IMR-90 (cell line): ENCODE data around the gene GJC2. TPM values are rescaled to one million over a fixed set of nuclear protein-coding genes. Genes with fewer than 3 reads are reported as not detected.

Experiments used
- ATAC-seq: fragments of 200-7000 bp; cut with Tn5 transposase; 2 replicates; pipeline ENCODE4 v1.9.1; 2020; ENCODE audit warnings: low read depth, mild to moderate bottlenecking, moderate library complexity
- BruUV-seq: library from RNA; stranded (reverse); fragments of 400-500 nt; replicated peaks from 2 replicates; lab custom pipeline; 2021; lab: Mats Ljungman, UMichigan
- CTCF ChIA-PET: fragments of 300-600 bp; formaldehyde crosslinking; extraction: SDS; loops from one replicate; lab custom pipeline; 2021; ENCODE audit warnings: antibody characterized with exemption; lab: Yijun Ruan, JAX
- POLR2A ChIA-PET: fragments of 300-600 bp; sonication (Branson Sonifier 250); formaldehyde crosslinking; loops from one replicate; lab custom pipeline; 2022; ENCODE audit warnings: antibody characterized with exemption; ENCODE audit not compliant: unreplicated experiment; lab: Charles Lee
- DNase-seq: peaks from one replicate; pipeline ENCODE4 v3.0.0; 2013
- H2AFZ ChIP-seq: replicated peaks from 2 replicates; pipeline ENCODE3; 2013; ENCODE audit warnings: low read length, mild to moderate bottlenecking; ENCODE audit not compliant: poor library complexity
- H2AK5ac ChIP-seq: 2 replicates; pipeline ENCODE4 v1.6.1; 2013; ENCODE audit warnings: low read depth, low read length, inconsistent platforms
- H2AK9ac ChIP-seq: replicated peaks from 2 replicates; pipeline ENCODE3; 2013; ENCODE audit warnings: mild to moderate bottlenecking, low read depth, low read length, moderate library complexity; ENCODE audit not compliant: poor library complexity
- H2BK120ac ChIP-seq: 2 replicates; pipeline ENCODE4 v1.6.1; 2013; ENCODE audit warnings: low read depth, low read length, inconsistent platforms
- H2BK15ac ChIP-seq: 3 replicates; pipeline ENCODE4 v1.6.1; 2013; ENCODE audit warnings: low read depth, low read length, inconsistent platforms
- H2BK20ac ChIP-seq: 2 replicates; pipeline ENCODE4 v1.6.1; 2013; ENCODE audit warnings: low read depth, mild to moderate bottlenecking, inconsistent platforms, low read length, moderate library complexity
- H2BK5ac ChIP-seq: 2 replicates; pipeline ENCODE4 v1.6.1; 2013; ENCODE audit warnings: mild to moderate bottlenecking, low read depth, low read length, inconsistent platforms; ENCODE audit not compliant: poor library complexity, severe bottlenecking
- H3K14ac ChIP-seq: replicated peaks from 2 replicates; pipeline ENCODE4 v1.6.1; 2013; ENCODE audit warnings: low read depth, low read length, inconsistent platforms
- H3K18ac ChIP-seq: 2 replicates; pipeline ENCODE4 v1.6.1; 2013; ENCODE audit warnings: low read depth, low read length, control low read depth
- H3K23ac ChIP-seq: 2 replicates; pipeline ENCODE4 v1.6.1; 2013; ENCODE audit warnings: low read depth, low read length, inconsistent platforms
- H3K27ac ChIP-seq: 2 replicates; pipeline ENCODE4 v1.5.1; 2013; ENCODE audit warnings: mild to moderate bottlenecking, control low read depth, low read length; ENCODE audit not compliant: insufficient read depth
- H3K27me3 ChIP-seq: 2 replicates; pipeline ENCODE4 v1.6.1; 2013; ENCODE audit warnings: low read length; ENCODE audit not compliant: control insufficient read depth, insufficient read depth
- H3K36me3 ChIP-seq: 2 replicates; pipeline ENCODE4 v1.6.1; 2013; ENCODE audit warnings: low read length, mixed read lengths; ENCODE audit not compliant: control insufficient read depth, insufficient read depth
- H3K4ac ChIP-seq: 2 replicates; pipeline ENCODE4 v1.6.1; 2013; ENCODE audit warnings: low read depth, low read length, inconsistent platforms
- H3K4me1 ChIP-seq: 2 replicates; pipeline ENCODE4 v1.6.1; 2013; ENCODE audit warnings: low read length, mixed read lengths; ENCODE audit not compliant: control insufficient read depth, insufficient read depth
- H3K4me2 ChIP-seq: 2 replicates; pipeline ENCODE4 v1.6.1; 2013; ENCODE audit warnings: low read depth, mild to moderate bottlenecking, control low read depth, low read length, moderate library complexity
- H3K4me3 ChIP-seq: 2 replicates; pipeline ENCODE4 v1.5.1; 2013; ENCODE audit warnings: low read depth, mild to moderate bottlenecking, control low read depth, low read length, moderate library complexity; ENCODE audit not compliant: insufficient read depth
- H3K56ac ChIP-seq: 2 replicates; pipeline ENCODE4 v1.6.1; 2013; ENCODE audit warnings: low read length, inconsistent platforms; ENCODE audit not compliant: insufficient read depth; ENCODE audit errors: extremely low read depth
- H3K79me1 ChIP-seq, 2 experiments: 2 replicates each; pipeline ENCODE4 v1.6.1; 2013; ENCODE audit warnings: low read length in 2 of 2, inconsistent platforms in 1 of 2, low read depth in 1 of 2
- H3K9ac ChIP-seq: 2 replicates; pipeline ENCODE4 v1.6.1; 2013; ENCODE audit warnings: low read depth, low read length, control low read depth
- H3K9me1 ChIP-seq: 2 replicates; pipeline ENCODE4 v1.6.1; 2013; ENCODE audit warnings: low read length, inconsistent platforms; ENCODE audit not compliant: insufficient read depth
- H3K9me3 ChIP-seq: 2 replicates; pipeline ENCODE4 v1.6.1; 2013; ENCODE audit warnings: low read length; ENCODE audit not compliant: control insufficient read depth, insufficient read depth
- H4K20me1 ChIP-seq: 2 replicates; pipeline ENCODE4 v1.6.1; 2013; ENCODE audit warnings: low read length, inconsistent platforms; ENCODE audit not compliant: insufficient read depth
- H4K5ac ChIP-seq: 2 replicates; pipeline ENCODE4 v1.6.1; 2013; ENCODE audit warnings: mild to moderate bottlenecking, low read depth, low read length, control low read depth
- H4K8ac ChIP-seq, 2 experiments: 2 replicates each; pipeline ENCODE4 v1.6.1; 2013; ENCODE audit warnings: low read depth in 2 of 2, low read length in 2 of 2, control low read depth in 1 of 2, inconsistent platforms in 1 of 2
- H4K91ac ChIP-seq: 2 replicates; pipeline ENCODE4 v1.6.1; 2013; ENCODE audit warnings: low read depth, low read length, inconsistent platforms; ENCODE audit not compliant: insufficient read depth
- MAFK ChIP-seq: IDR thresholded peaks from 2 replicates; pipeline ENCODE4 v1.6.1; 2012; ENCODE audit warnings: low read depth, low read length, improper control_type of control experiment
- NFE2L2 ChIP-seq: fragments of 150-350 bp; IDR thresholded peaks from 2 replicates; pipeline ENCODE4 v1.6.1; 2016; ENCODE audit warnings: low read depth, mild to moderate bottlenecking, low read length
- POLR2A ChIP-seq: IDR thresholded peaks from 2 replicates; pipeline ENCODE4 v1.6.1; 2012; ENCODE audit warnings: mild to moderate bottlenecking, low read depth, low read length
- RCOR1 ChIP-seq: IDR thresholded peaks from 2 replicates; pipeline ENCODE4 v1.6.1; 2012; ENCODE audit warnings: mild to moderate bottlenecking, low read length, improper control_type of control experiment; ENCODE audit not compliant: insufficient replicate concordance
- RFX5 ChIP-seq: IDR thresholded peaks from 2 replicates; pipeline ENCODE4 v1.8.0; 2012; ENCODE audit warnings: low read depth, mild to moderate bottlenecking, low read length, moderate library complexity
- SMC3 ChIP-seq: fragments of 150-350 bp; IDR thresholded peaks from 2 replicates; pipeline ENCODE4 v1.6.1; 2016; ENCODE audit warnings: low read depth, mild to moderate bottlenecking, antibody characterized with exemption, low read length, moderate library complexity
- WGBS, 2 experiments: methylation state at CpG; one replicate each; pipeline versions ENCODE4 v1.1.5 to v1.1.7; 2013; ENCODE audit warnings: missing lambda C conversion rate in 2 of 2; ENCODE audit not compliant: insufficient read length in 1 of 2; ENCODE audit errors: extremely low coverage in 2 of 2; 5-methylcytosine and 5-hydroxymethylcytosine counted together
- dilution Hi-C: fragments of 300-500 bp; cut with HindIII; formaldehyde crosslinking; loops from one replicate; pipeline ENCODE4 v1.14.3; 2018; ENCODE audit warnings: low sequenced_read_pairs; ENCODE audit not compliant: unreplicated experiment
- in situ Hi-C: fragments of 300-500 bp; cut with MboI; formaldehyde crosslinking; loops from 3 replicates; pipeline ENCODE4 v1.14.3; 2019; ENCODE audit warnings: low sequenced_read_pairs, inconsistent platforms, mixed read lengths
- intact Hi-C: fragments of 100-400 bp; cut with micrococcal nuclease; formaldehyde crosslinking; loops from 2 replicates; pipeline ENCODE4 v1.10.0; 2022
- polyA plus RNA-seq, 3 experiments: library from polyadenylated mRNA; depleted of rRNA; stranded (reverse); fragments of >200 nt; gene quantifications; 2 replicates each; pipeline ENCODE4 v1.2.3, GENCODE V29; 2012; ENCODE audit warnings: low replicate concordance in 1 of 3
- total RNA-seq: library from RNA; depleted of rRNA; stranded (reverse); fragments of >200 nt; gene quantifications from 2 replicates; pipeline ENCODE4 v1.2.3, GENCODE V29; 2012
- TF ChIP-seq, protein P1 (sequence below): fragments of 150-350 bp; IDR thresholded peaks from 2 replicates; pipeline ENCODE4 v1.6.1; 2016; ENCODE audit warnings: low read depth, mild to moderate bottlenecking, low read length, moderate library complexity, borderline replicate concordance
- TF ChIP-seq, protein P2 (sequence below): fragments of 150-350 bp; IDR thresholded peaks from 2 replicates; pipeline ENCODE4 v1.6.1; 2017; ENCODE audit warnings: mild to moderate bottlenecking, antibody characterized with exemption, low read length, low read depth
- TF ChIP-seq, protein P3 (sequence below): conservative IDR thresholded peaks from 2 replicates; pipeline ENCODE4 v1.5.1; 2012; ENCODE audit warnings: mild to moderate bottlenecking, low read depth, low read length, improper control_type of control experiment

Gene GJC2
- total and polyA plus RNA-seq, 2 of the 4 experiments (the other 2 are of a cell fraction): 1.1 to 1.7 TPM

DNA sequence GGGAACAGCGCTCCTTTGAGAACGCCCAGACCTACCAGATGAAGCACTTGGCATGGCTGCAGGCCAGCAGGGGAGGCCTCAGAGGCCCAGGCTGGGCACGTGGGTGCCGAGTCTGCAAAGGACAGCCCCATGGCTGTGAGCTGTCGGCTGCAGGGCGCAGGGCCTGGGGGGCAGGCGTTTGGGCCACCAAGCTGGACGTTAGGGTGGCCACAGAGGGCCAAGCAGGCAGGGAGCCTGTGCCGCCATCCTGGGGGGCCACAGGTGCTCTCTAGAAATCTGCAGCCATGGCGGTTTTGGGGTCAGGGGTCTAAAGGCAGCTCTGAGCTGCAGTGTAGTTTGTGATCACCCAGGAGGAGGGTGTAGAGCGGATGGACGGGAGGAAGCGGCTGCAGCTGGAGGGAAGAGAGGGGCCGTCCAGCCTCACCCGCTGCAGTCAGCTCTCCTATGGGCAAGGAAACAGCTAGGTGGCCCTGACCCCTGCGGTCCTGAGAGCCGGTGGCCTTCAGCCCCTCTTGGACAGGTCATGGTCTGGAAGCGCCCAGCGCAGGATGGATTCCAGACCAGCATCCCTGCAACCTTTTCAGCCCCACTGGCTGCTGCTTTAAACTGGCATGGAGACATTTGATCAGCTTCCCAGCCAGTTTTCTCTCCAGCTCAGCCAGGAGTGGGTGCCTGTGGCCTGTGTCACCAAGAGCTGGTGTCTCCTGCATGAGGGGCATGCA lies 26.9 kb downstream of the GJC2 start:
- H4K91ac ChIP-seq: no peak overlapping the region
- no peak overlapping the region for H3K27ac ChIP-seq
- no peak overlapping the region for H2BK20ac ChIP-seq
- ChIA-PET CTCF (interaction anchor here (0.9 kb wide), 1 partner anchor 12 kb away, joined by 3 read pairs; no protein-coding TSS in a partner anchor), POLR2A (interaction anchor here (0.6 to 1.3 kb wide), 2 partner anchors 11 to 229 kb away, joined by 3 read pairs; partner anchors contain the start of gene IBA57)
- peak overlapping the region; percentile 26; the same call in 1 of the 2 replicates for H3K4ac ChIP-seq
- H3K4me2 ChIP-seq: no peak overlapping the region
- H4K5ac ChIP-seq: no peak overlapping the region
- H3K9me1 ChIP-seq: peaks cover 15% of the 10 kb centered on the region
- TF ChIP-seq RCOR1 (no peak), MAFK (no peak), SMC3 (no peak), POLR2A (no peak), NFE2L2 (no peak), RFX5 (no peak)
- TF ChIP-seq, protein P1, sequence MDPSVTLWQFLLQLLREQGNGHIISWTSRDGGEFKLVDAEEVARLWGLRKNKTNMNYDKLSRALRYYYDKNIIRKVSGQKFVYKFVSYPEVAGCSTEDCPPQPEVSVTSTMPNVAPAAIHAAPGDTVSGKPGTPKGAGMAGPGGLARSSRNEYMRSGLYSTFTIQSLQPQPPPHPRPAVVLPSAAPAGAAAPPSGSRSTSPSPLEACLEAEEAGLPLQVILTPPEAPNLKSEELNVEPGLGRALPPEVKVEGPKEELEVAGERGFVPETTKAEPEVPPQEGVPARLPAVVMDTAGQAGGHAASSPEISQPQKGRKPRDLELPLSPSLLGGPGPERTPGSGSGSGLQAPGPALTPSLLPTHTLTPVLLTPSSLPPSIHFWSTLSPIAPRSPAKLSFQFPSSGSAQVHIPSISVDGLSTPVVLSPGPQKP: no peak
- TF ChIP-seq, protein P2, sequence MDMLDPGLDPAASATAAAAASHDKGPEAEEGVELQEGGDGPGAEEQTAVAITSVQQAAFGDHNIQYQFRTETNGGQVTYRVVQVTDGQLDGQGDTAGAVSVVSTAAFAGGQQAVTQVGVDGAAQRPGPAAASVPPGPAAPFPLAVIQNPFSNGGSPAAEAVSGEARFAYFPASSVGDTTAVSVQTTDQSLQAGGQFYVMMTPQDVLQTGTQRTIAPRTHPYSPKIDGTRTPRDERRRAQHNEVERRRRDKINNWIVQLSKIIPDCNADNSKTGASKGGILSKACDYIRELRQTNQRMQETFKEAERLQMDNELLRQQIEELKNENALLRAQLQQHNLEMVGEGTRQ: no peak
- TF ChIP-seq, protein P3, sequence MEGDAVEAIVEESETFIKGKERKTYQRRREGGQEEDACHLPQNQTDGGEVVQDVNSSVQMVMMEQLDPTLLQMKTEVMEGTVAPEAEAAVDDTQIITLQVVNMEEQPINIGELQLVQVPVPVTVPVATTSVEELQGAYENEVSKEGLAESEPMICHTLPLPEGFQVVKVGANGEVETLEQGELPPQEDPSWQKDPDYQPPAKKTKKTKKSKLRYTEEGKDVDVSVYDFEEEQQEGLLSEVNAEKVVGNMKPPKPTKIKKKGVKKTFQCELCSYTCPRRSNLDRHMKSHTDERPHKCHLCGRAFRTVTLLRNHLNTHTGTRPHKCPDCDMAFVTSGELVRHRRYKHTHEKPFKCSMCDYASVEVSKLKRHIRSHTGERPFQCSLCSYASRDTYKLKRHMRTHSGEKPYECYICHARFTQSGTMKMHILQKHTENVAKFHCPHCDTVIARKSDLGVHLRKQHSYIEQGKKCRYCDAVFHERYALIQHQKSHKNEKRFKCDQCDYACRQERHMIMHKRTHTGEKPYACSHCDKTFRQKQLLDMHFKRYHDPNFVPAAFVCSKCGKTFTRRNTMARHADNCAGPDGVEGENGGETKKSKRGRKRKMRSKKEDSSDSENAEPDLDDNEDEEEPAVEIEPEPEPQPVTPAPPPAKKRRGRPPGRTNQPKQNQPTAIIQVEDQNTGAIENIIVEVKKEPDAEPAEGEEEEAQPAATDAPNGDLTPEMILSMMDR: no peak
- H3K56ac ChIP-seq: no peak overlapping the region
- H3K36me3 ChIP-seq: 0 out of 2 replicates have a peak, but pooled peaks cover 4% of the 10 kb centered on the region
- peaks cover 2% of the 10 kb centered on the region; the same call in 1 of the 2 replicates for H3K9me3 ChIP-seq
- no peak overlapping the region for H2BK5ac ChIP-seq
- 89% methylated on average over 5 of the region's 19 CpGs; no CpG with 5 or more reads in 1 of the 2 experiments for WGBS, 2 experiments
- in situ Hi-C loops: no loop called here
- no peak overlapping the region for H2AFZ ChIP-seq
- intact Hi-C loops: no loop called here
- H4K20me1 ChIP-seq: peaks cover 11% of the 10 kb centered on the region
- no peak overlapping the region for H2AK5ac ChIP-seq
- no peak overlapping the region for H3K23ac ChIP-seq
- ATAC-seq: no peak
- H3K79me1 ChIP-seq: peaks cover 6 to 49% of the 10 kb centered on the region in 2 experiments
- H2AK9ac ChIP-seq: peak overlapping the region; percentile 0
- no peak overlapping the region for H4K8ac ChIP-seq
- H3K14ac ChIP-seq: no peak overlapping the region
- dilution Hi-C loops: no loop called here
- peaks cover 11% of the 10 kb centered on the region for H3K4me1 ChIP-seq
- no peak overlapping the region for H3K18ac ChIP-seq
- DNase-seq: no peak
- no peak overlapping the region for H2BK120ac ChIP-seq
- no peak overlapping the region for H3K9ac ChIP-seq
- no TSS peak for BruUV-seq
- no peak overlapping the region for H2BK15ac ChIP-seq
- no peak overlapping the region for H3K4me3 ChIP-seq
- H3K27me3 ChIP-seq: no peaks in the 10 kb centered on the region
